HG02610 (cell line): Measurements from ENCODE around the gene SAP25.
"Not testable (repeated sequence)": the region's sequence is repeated elsewhere in the genome, so short reads cannot be mapped to it uniquely, and the experiment has no call there.

Experiments
- ATAC-seq: cut with Tn5 transposase; IDR thresholded peaks from one replicate; pipeline ENCODE4 v1.9.1; 2021; ENCODE audit warnings: mild to moderate bottlenecking, moderate library complexity; ENCODE audit not compliant: unreplicated experiment

The SAP25 gene

GRCh38 chr7:100538654-100539435 is 34.9 kb downstream of the SAP25 start, which contains the start of gene AGFG2:
Gene AGFG2, plus strand, starts transcription at chr7:100539203. Its CDS starts 144 bp downstream, at chr7:100539347.
- ATAC-seq, result peak; percentile 94

- ATAC-seq, result no peak
Observed at GRCh38 chr7:100538348-100538653, 35.4 kb downstream of the SAP25 start.

GRCh38 chr7:100536695-100537094 is 37.0 kb downstream of the SAP25 start:
- not testable (repeated sequence) for ATAC-seq

GRCh38 chr7:100535982-100536381 is 37.7 kb downstream of the SAP25 start:
- not testable (repeated sequence) for ATAC-seq

GRCh38 chr7:100532165-100533022 is 41.3 kb downstream of the SAP25 start:
- ATAC-seq, result no peak

- not testable (repeated sequence) for ATAC-seq
Observed at GRCh38 chr7:100528108-100528866, 45.4 kb downstream of the SAP25 start.

- not testable (repeated sequence) for ATAC-seq
Observed at GRCh38 chr7:100523192-100523591, 50.5 kb downstream of the SAP25 start.
